Nephron (organoid): ENCODE results near the gene MICALL2.

Experiments used
- H3K27ac Mint-ChIP-seq, 3 experiments: 2 replicates each; pipeline ENCODE4 v1.8.0; 2020; ENCODE audit warnings: mixed read lengths in 3 of 3, mild to moderate bottlenecking in 2 of 3, moderate library complexity in 1 of 3
- H3K27me3 Mint-ChIP-seq: 2 replicates; pipeline ENCODE4 v1.8.0; 2021; ENCODE audit warnings: low read depth, mild to moderate bottlenecking, moderate library complexity, mixed read lengths
- H3K36me3 Mint-ChIP-seq: 2 replicates; pipeline ENCODE4 v1.8.0; 2020; ENCODE audit warnings: low read depth, mixed read lengths
- H3K4me1 Mint-ChIP-seq: 2 replicates; pipeline ENCODE4 v1.8.0; 2020; ENCODE audit warnings: mixed read lengths
- H3K4me3 Mint-ChIP-seq, 3 experiments: 2 replicates each; pipeline ENCODE4 v1.8.0; 2020; ENCODE audit warnings: mild to moderate bottlenecking in 3 of 3, mixed read lengths in 3 of 3, moderate library complexity in 2 of 3
- H3K9me3 Mint-ChIP-seq: 2 replicates; pipeline ENCODE4 v1.8.0; 2020; ENCODE audit warnings: mixed read lengths
- TF ChIP-seq, protein P1 (sequence below), 3 experiments: fragments of 200-600 bp; sonication (generic); IDR thresholded peaks; one replicate each; pipeline ENCODE4 v1.5.0; 2021; ENCODE audit warnings: antibody characterized with exemption in 3 of 3; ENCODE audit not compliant: unreplicated experiment in 3 of 3

MICALL2 gene

DNA sequence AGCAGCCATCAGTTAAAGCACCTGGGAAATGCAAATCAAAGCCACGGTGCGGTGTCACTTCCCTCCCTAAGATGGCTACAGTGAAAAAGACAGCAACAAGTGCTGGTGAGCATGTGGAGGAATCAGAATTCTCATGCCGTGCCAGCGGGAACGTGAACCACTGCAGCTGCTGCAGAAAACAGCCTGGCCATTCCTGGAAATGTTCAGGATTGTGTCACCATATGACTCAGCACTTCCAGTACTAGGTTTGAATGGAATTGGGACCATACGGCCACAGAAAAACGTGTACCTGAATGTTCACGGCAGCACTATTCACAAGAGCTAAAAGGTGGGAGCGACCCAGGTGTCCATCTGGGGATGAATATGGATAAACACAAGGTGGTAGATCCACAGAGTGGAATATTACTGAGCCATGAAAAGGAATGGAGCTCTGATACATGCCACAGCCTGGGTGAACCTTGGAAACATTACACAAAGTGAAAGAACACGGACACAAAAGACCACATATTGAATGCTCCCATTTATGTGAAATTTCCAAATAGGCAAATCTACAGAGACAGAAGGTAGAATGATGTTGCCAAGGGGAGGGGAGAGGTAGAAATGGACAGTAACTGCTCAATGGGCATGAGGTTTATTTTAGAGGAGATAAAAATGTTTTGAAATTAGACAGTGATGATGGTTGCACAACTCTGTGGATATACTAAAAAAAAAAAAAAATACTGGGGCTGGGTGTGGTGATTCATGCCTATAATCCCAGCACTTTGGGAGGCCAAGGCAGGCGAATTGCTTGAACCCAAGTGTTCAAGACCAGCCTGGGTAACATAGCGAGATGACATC is 61.6 kb downstream of the MICALL2 start:
- Mint-ChIP-seq H3K4me1 (no peaks in the 10 kb centered on the region), H3K27ac (no peak overlapping the region), H3K9me3 (peaks cover 16% of the 10 kb centered on the region), H3K4me3 (no peak overlapping the region), H3K27me3 (peaks cover 63% of the 10 kb centered on the region), H3K36me3 (no peaks in the 10 kb centered on the region)
- TF ChIP-seq, protein P1, sequence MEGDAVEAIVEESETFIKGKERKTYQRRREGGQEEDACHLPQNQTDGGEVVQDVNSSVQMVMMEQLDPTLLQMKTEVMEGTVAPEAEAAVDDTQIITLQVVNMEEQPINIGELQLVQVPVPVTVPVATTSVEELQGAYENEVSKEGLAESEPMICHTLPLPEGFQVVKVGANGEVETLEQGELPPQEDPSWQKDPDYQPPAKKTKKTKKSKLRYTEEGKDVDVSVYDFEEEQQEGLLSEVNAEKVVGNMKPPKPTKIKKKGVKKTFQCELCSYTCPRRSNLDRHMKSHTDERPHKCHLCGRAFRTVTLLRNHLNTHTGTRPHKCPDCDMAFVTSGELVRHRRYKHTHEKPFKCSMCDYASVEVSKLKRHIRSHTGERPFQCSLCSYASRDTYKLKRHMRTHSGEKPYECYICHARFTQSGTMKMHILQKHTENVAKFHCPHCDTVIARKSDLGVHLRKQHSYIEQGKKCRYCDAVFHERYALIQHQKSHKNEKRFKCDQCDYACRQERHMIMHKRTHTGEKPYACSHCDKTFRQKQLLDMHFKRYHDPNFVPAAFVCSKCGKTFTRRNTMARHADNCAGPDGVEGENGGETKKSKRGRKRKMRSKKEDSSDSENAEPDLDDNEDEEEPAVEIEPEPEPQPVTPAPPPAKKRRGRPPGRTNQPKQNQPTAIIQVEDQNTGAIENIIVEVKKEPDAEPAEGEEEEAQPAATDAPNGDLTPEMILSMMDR (IDR thresholded peaks at IDR 0.05; ENCODE audit: unreplicated experiment in 3 of 3), result no peak

- TF ChIP-seq, protein P1 (IDR thresholded peaks at IDR 0.05; ENCODE audit: unreplicated experiment in 3 of 3), result no peak
- Mint-ChIP-seq H3K27me3 (peaks cover 63% of the 10 kb centered on the region), H3K4me3 (no peak overlapping the region), H3K36me3 (no peaks in the 10 kb centered on the region), H3K4me1 (no peaks in the 10 kb centered on the region), H3K9me3 (peaks cover 12% of the 10 kb centered on the region), H3K27ac (no peak overlapping the region)
These were observed 63.1 kb downstream of the MICALL2 start for GRCh38 chr7:1396195-1396594.

DNA sequence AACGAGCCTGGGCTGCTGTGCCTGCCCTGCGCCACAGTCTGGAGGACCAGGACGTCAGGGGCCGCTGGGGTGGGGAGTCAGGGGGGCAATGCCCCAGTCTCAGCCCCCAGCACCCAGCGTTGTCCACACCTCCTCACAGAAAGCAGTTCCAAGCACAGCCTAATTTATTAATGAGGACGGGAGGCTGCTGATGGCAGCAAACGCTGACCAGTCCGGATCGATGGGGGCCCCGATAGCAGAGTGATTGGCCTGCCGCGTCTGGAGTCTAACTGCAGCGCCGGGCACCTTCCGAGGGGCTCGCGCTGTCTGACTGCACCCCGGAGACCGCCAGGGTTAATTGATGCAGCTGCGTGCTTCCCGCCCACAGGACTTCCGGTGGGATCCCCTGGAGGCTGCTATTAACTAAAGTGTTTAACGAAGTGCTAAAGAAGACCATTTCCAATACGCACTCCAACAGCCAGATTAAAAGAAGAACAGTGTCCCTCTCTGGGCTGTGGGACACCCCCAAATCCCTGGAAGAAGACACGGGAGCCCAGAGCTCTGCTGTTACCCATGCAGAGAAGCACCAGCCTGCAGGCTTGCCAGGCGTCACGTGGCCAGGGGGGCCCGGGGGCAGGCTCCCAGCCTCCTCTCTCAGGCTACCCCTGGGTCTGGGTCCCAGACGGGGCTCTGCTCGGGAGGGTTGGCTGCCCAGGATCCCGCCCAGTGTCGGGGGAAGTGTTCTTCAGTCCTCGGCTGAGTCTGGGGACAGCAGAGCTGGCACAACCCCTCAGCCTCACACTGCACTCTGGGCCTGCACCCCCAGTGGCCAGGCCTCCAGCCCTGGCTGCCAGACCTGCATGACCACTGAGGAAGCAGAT is 63.8 kb downstream of the MICALL2 start:
- H3K27me3 Mint-ChIP-seq, result peaks cover 63% of the 10 kb centered on the region
- no peaks in the 10 kb centered on the region for H3K36me3 Mint-ChIP-seq
- TF ChIP-seq, protein P1 (IDR thresholded peaks at IDR 0.05; ENCODE audit: unreplicated experiment in 3 of 3), result no peak
- H3K27ac Mint-ChIP-seq, result no peak overlapping the region
- H3K4me3 Mint-ChIP-seq, result no peak overlapping the region
- peaks cover 6% of the 10 kb centered on the region for H3K9me3 Mint-ChIP-seq
- no peaks in the 10 kb centered on the region for H3K4me1 Mint-ChIP-seq

DNA sequence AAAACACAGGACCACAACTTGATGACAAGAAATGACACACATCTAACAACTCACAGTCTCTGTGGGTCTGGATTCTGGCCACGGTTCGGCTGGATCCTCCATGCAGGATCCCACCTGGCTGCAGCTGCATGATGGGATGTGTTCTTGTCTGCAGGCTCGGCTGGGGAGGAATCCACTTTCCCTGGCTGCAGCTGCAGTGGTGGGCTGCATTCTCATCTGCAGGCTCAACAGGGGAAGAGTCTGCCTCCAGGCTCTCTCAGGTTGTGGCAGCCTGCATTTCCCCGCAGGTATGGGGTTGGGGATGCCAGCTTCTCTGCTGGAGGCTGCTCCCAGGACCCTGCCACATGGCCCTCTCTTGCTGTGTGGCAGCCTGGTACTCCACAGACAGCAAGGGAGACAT is 64.9 kb downstream of the MICALL2 start:
- TF ChIP-seq, protein P1 (IDR thresholded peaks at IDR 0.05; ENCODE audit: unreplicated experiment in 3 of 3), result no peak
- Mint-ChIP-seq H3K4me3 (no peak overlapping the region), H3K36me3 (no peaks in the 10 kb centered on the region), H3K27ac (no peak overlapping the region), H3K27me3 (peaks cover 63% of the 10 kb centered on the region), H3K4me1 (no peaks in the 10 kb centered on the region), H3K9me3 (peaks cover 6% of the 10 kb centered on the region)

DNA sequence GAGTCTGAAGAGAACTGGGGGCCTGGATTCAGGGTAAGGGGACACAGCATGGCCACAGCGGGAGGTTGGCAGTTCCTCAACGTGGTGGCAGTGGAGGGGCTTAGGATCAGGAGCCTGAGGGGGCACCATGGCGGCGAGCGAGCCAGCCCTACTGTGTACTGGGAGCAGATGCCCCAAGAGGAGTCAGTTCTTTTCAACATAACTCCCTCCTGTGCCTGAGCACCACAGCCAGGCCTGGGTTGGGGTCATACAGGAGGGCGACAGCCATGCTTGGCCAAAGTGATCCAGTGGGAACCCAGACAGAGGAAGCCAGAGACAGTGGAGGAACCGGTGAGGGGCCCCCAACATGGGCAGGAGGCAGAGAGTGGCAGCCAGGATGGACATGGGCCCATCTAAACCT is 65.8 kb downstream of the MICALL2 start:
- H3K4me3 Mint-ChIP-seq, result no peak overlapping the region
- peaks cover 6% of the 10 kb centered on the region for H3K9me3 Mint-ChIP-seq
- TF ChIP-seq, protein P1 (IDR thresholded peaks at IDR 0.05; ENCODE audit: unreplicated experiment in 3 of 3), result no peak
- no peak overlapping the region for H3K27ac Mint-ChIP-seq
- no peaks in the 10 kb centered on the region for H3K36me3 Mint-ChIP-seq
- peaks cover 62% of the 10 kb centered on the region for H3K27me3 Mint-ChIP-seq
- no peaks in the 10 kb centered on the region for H3K4me1 Mint-ChIP-seq
